NCI-H187 treated with DMSO at 0.1 percent for 48 hours (cell line): Measurements from ENCODE around the gene GALNT9.
"Not testable (repeated sequence)": the region's sequence is repeated elsewhere in the genome, so short reads cannot be mapped to it uniquely, and the experiment has no call there.

Experiments used
- DNase-seq: peaks from one replicate; lab custom pipeline; 2025; lab: John Stamatoyannopoulos, UW

GALNT9 gene

GRCh38 chr12:132278401-132279183 is 50.8 kb downstream of the GALNT9 start:
- no peak for DNase-seq

DNA sequence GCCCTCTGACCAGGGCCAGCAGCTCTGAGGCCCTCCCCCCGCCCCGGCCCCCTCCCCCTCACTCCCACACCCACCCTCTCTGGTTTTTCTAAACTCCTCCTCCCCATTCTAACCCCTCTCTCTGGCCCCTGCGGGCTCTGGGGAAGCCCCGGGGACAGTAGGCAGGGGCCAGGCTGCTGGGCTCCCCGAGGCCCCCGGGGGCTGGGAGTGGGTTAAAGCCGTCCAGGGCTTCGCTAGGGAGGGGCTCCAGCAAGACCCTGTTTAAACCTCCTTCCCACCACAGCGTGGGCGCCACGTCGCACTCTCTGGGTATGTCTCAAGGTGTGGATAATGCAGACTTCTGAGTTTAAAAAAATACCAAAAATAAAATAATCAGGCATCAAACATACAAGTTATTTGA is 51.4 kb downstream of the GALNT9 start:
- no peak for DNase-seq

- DNase-seq, result no peak
These were observed 51.9 kb downstream of the GALNT9 start for GRCh38 chr12:132277374-132277941.

DNA sequence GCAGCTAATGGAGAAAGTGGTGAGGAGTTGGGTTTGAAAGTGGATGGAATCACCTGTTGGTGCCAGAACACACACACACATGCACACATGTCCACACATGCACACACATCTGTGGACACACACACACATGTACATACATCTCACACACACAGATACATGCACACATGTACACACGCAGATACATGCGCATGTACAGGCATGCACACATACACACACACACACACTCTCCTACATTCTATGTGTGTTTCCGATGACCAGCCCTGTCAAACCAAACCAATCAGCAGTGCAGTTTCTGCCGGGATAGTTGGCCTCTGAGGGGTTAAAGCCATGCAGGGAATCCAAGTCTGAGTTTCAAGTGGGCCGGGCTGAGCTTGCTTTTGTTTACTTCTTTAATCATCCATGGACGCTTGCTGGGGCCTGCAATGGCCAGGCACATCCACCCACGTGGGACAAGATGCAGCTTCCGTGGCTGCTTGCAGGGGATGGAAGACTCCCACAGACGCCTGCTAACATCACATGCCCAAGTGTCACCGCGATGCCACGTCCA is 52.5 kb downstream of the GALNT9 start:
- DNase-seq, result no peak

GRCh38 chr12:132276066-132276826 is 53.1 kb downstream of the GALNT9 start:
- no peak for DNase-seq

- DNase-seq, result no peak
These were observed 53.8 kb downstream of the GALNT9 start for GRCh38 chr12:132275631-132276030.

DNA sequence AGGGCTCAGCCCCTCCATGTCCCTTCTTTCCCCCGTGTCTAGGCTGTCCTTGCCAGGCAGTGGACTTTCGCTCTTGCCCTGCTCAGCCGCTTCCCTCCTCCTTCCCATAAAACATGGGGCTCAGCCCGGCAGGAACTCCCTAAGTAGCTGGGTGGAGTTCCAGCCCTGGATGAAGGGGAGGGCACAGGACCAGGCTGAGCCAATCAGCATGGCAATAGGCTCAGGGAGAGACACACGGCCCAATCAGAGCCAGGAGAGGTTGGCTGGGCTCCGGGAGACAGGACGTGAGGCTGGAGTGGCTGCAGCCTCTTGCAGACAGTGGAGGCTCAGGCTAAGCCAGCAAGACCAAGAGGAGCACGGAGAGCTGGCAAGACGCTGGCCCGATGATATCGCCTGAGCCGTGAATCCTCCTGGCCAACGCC is 54.3 kb downstream of the GALNT9 start:
- DNase-seq, result no peak

DNA sequence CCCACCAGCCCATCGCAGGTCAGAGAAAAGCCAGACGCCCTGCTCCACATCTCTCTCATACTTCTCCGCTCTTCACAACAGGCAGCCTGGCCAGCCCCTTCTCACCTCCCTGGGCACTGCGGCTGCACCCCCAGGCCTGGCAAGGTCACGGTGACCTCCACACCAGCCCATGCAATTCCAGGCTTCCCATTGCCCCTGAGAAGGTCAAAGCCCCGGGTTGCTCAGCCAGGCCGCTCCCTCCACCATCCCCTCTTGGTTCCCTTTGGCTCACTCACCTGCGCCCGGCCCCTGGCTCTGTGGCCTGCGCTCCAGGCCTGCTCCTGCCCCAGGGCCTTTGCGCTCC is 55.4 kb downstream of the GALNT9 start:
- DNase-seq, result no peak

- DNase-seq, result no peak
These were observed 56.7 kb downstream of the GALNT9 start for GRCh38 chr12:132272711-132273110.

DNA sequence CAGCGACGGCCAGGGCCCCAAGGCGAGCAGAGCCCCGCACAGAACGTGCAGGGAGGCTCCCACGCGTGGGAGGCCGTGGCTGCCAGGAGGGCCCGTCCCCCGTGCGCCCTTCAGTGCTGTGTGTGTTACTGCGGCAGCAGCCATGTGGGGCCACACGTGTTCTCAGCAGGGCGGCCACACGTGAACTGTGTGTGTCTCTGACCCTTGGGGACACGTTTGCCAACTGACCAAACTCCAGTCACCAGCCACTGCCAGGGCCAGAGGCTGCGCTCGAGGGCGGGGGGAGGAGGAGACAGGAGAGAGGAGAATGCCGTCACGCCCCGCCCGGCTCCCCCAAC is 57.7 kb downstream of the GALNT9 start:
- DNase-seq, result no peak

GRCh38 chr12:132270969-132271754 is 58.2 kb downstream of the GALNT9 start:
- no peak for DNase-seq

DNA sequence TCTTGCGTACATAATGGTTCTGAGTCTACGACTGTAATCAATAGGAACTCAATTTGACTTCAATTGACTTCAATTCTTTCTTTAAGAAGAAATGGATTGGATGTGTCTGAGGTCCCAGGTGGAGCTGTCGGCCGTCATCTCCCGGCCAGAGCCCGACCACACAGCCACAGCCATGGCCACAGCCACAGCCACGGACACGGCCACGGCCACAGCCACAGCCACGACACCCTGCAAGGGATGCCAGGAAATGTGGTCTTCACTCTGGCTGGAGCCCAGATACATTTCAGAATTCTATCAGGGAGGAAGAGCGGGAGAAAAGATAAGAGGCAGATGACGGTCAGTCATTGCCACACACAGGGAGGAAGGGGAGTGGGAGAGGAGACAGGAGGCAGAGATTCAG is 58.9 kb downstream of the GALNT9 start:
- no peak for DNase-seq

DNA sequence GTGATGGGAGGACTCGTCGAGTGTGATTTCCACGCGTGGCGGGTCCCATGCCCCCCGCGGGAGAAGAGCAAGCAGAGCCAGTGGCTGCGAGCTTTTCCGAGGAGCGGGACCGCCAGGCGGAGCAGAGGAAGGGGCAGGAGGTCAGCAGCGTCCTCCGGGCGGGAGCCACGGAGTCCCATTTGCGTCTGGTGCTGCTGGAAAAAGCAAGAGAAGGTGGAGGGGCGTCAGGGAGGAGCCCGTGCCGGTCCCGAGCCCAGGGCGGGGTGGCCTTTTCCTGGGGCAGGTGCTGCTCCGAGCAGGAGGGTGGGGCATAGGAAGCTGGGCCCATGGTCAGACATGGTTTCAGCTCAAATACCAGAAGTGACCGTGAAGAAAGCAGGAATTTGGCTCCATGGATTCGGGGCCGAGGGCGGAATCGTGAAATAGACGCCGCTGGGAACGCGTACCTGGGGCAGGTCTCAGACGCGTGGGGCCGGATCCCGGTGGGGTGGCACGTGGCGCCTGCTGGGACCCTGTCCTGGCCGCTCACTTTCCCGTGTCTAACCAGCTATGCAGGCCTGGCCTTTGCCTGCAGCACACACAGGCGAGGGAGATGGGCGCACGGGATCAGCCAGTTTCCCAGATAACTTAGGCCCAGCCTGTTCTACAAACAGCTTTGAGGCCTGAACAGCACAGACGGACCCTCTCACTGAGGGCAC is 60.0 kb downstream of the GALNT9 start:
- DNase-seq, result no peak

DNA sequence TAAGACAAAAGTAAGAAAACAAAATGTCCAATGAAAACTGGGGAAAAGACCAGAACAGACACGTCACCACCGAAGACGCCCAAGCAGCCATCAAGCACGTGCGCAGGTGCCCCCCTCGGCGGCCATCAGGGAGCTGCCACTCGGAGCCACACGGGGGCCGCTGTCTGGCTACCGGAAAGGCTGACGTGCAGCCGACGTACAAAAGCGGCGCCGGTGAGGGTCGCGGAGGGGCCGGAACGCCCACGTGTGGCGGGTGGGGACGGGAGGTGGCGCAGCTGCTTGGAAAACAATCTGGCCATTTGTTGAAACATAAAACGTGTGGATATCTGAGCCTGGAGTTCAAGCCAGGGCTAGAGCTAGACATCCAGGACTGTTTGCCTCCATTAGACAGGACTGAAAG is 60.7 kb downstream of the GALNT9 start:
- no peak for DNase-seq

GRCh38 chr12:132267873-132268272 is 61.5 kb downstream of the GALNT9 start:
- DNase-seq, result no peak

- no peak for DNase-seq
These were observed 62.6 kb downstream of the GALNT9 start for GRCh38 chr12:132266802-132267201.

- DNase-seq, result no peak
These were observed 63.0 kb downstream of the GALNT9 start for GRCh38 chr12:132266370-132266769.

DNA sequence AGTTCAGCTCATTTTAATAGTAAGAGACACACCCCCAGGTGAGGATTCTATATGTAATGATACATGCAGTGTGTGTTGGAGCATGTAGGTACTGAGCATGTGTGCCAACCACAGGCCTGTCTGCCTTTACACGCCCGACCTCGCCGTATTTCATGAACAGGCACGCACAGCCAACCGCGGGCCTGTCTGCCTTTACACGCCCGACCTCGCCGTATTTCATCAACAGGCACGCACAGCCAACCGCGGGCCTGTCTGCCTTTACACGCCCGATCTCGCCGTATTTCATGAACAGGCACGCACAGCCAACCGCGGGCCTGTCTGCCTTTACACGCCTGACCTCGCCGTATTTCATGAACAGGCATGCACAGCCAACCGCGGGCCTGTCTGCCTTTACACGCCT is 63.6 kb downstream of the GALNT9 start:
- DNase-seq, result not testable (repeated sequence)

DNA sequence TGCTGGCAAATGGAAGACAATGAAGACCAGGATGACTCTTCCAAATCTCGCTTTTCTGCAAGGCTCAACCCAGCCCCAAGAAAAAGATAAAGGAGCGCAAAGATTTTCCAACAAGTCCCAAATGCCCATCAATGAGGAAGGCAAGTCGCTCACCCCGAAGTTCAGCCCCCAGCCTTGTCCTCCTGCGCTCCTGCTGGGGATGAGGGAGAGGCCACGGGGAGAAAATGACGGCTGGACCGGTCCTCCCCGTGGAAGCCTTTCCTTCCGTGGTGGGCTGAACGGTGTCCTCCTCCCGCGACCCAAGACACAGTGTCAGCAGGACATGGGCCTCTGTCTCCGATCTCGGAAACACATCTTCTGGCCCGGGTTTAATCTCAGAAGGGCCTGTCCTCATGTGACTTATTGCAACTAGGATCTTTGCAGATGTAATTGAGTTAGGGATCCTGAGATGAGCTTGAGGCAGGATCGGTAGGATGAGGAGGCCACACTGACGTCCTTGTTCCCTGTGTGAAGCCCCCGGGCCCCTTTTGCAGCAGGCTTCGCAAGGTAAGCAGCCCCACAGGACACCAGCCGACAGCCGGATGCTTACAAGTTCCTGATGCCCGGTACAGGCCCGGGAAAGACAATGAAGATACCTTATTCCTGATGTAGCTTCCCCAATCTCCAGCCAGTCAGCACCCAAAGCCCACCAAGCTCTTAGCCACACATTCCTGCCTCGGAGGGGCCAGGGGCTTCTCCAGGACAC is 64.2 kb downstream of the GALNT9 start:
- DNase-seq, result no peak

DNA sequence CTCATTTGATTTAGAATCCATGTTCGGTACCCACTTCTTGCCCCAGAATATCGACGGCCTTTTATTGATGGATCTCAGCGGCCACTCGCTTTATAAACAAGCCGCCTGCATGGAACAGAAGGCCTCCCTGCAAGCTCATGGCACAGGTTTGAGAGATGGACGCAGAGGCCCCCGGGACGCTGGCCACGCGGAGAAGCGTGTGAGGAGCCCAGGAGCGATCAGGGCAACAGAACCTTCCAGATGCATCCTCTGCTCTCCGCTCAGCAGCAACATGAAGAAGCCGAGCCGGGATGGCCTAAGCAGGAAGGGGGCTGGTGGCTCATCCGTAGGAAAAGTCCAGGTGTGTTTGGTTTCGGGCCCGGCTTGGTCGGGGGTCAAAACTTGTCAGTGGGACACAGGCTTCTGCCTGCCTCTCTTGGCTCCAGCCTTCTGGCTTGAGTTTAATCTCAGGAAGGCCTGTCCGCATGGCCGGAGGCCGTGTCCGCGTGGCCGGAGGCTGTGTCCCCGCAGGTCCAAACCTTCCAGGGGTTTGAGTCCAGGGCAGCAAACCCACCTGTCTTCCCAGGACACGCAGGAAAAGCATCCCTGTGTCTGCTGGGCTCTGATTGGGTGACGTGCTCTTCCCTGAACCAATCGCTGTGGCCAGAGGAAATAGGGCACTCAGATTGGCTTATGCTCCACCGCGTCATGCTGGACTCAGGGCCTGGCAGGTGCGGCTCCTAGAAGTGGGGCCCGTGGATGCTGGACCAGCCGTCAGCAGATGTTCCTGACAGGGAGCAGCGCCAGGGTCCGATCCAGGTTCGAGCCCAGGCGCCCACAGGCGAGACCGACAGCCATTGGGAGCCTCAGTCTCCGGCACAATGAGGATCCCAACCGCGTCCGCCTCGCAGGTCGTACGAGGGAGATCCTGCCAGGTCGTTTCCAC is 65.0 kb downstream of the GALNT9 start:
- DNase-seq, result no peak
